Suprapubic skin (tissue), 4 donors: ENCODE data around the gene TP53INP2.

Experiments used
- POLR2A ChIP-seq, 2 donors: fragments of 450-650 bp; IDR thresholded peaks; one replicate each; pipeline ENCODE4 v1.6.1; 2017; ENCODE audit warnings: antibody characterized with exemption in 2 of 2, mild to moderate bottlenecking in 2 of 2, moderate library complexity in 2 of 2
- POLR2AphosphoS5 ChIP-seq, 3 donors: sonication (generic); formaldehyde crosslinking; IDR thresholded peaks; one replicate each; pipeline ENCODE4 v1.6.1; 2017; ENCODE audit warnings: antibody characterized with exemption in 3 of 3
- TF ChIP-seq, protein P1 (sequence below), 2 donors: fragments of 200-600 bp in 1 of 2; fragments of 450-650 bp in 1 of 2; sonication (generic) in 1 of 2; IDR thresholded peaks; one replicate each; pipeline ENCODE4 v1.5.1; 2016 to 2019; ENCODE audit warnings: antibody characterized with exemption in 2 of 2, mild to moderate bottlenecking in 1 of 2, moderate library complexity in 1 of 2

DNA sequence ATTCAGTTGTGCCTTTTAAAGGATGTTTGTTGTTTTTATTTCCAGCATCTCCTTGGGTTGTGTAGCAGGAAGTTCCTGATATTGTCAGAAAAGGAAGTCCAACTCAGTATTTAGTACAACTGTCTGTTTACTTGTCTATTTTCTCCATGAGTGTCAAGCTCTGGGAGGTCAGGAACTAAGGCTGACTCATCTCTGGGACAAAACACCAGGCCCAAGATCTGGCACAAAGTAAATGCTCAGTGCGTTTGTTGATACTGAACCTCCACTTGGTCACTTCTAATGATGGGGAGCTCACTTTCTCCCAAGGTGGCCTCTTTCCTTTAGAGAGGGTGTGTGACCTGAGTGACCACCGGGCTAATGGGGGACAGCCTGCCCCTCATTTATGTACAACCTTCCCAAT is 14.7 kb upstream of the TP53INP2 start:
- TF ChIP-seq POLR2AphosphoS5 (IDR thresholded peaks at IDR 0.05) = no peak
- TF ChIP-seq, protein P1, sequence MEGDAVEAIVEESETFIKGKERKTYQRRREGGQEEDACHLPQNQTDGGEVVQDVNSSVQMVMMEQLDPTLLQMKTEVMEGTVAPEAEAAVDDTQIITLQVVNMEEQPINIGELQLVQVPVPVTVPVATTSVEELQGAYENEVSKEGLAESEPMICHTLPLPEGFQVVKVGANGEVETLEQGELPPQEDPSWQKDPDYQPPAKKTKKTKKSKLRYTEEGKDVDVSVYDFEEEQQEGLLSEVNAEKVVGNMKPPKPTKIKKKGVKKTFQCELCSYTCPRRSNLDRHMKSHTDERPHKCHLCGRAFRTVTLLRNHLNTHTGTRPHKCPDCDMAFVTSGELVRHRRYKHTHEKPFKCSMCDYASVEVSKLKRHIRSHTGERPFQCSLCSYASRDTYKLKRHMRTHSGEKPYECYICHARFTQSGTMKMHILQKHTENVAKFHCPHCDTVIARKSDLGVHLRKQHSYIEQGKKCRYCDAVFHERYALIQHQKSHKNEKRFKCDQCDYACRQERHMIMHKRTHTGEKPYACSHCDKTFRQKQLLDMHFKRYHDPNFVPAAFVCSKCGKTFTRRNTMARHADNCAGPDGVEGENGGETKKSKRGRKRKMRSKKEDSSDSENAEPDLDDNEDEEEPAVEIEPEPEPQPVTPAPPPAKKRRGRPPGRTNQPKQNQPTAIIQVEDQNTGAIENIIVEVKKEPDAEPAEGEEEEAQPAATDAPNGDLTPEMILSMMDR (IDR thresholded peaks at IDR 0.05) = no peak
- no peak for TF ChIP-seq POLR2A (IDR thresholded peaks at IDR 0.05)
